Islet precursor cell (in vitro differentiated cells): ENCODE data around the gene MAP2K5.

Experiments
- DNase-seq: peaks from one replicate; pipeline ENCODE4 v3.0.0-alpha.2; 2018

MAP2K5 gene

GRCh38 chr15:67521783-67522568, 20.5 kb upstream of the MAP2K5 start:
- DNase-seq: no peak

GRCh38 chr15:67523330-67523729, 19.2 kb upstream of the MAP2K5 start:
- DNase-seq: no peak

GRCh38 chr15:67524235-67524634, 18.3 kb upstream of the MAP2K5 start:
- DNase-seq: no peak

- no peak for DNase-seq
These were observed 14.0 kb upstream of the MAP2K5 start for GRCh38 chr15:67528513-67528912.

GRCh38 chr15:67531379-67531914, 11.1 kb upstream of the MAP2K5 start:
- no peak for DNase-seq

- DNase-seq: no peak
These were observed 8.6 kb upstream of the MAP2K5 start for GRCh38 chr15:67533873-67534272.

- no peak for DNase-seq
These were observed 8.1 kb upstream of the MAP2K5 start for GRCh38 chr15:67534360-67534759.

- no peak for DNase-seq
These were observed 4.7 kb upstream of the MAP2K5 start for GRCh38 chr15:67537771-67538170.

GRCh38 chr15:67543348-67543718, 830 bp downstream of the MAP2K5 start:
- DNase-seq: peak; percentile 61

- DNase-seq: no peak
These were observed 2.0 kb downstream of the MAP2K5 start for GRCh38 chr15:67544475-67544874.

GRCh38 chr15:67545864-67546263, 3.4 kb downstream of the MAP2K5 start:
- no peak for DNase-seq

GRCh38 chr15:67547064-67547463, 4.6 kb downstream of the MAP2K5 start:
- no peak for DNase-seq

- no peak for DNase-seq
These were observed 5.3 kb downstream of the MAP2K5 start for GRCh38 chr15:67547836-67548235.

- DNase-seq: no peak
These were observed 5.8 kb downstream of the MAP2K5 start for GRCh38 chr15:67548236-67548852.

GRCh38 chr15:67548862-67549651, 6.6 kb downstream of the MAP2K5 start:
- DNase-seq: peak; percentile 58

- no peak for DNase-seq
These were observed 7.2 kb downstream of the MAP2K5 start for GRCh38 chr15:67549736-67550135.

GRCh38 chr15:67550522-67550921, 8.0 kb downstream of the MAP2K5 start:
- DNase-seq: no peak

GRCh38 chr15:67551207-67551743, 8.8 kb downstream of the MAP2K5 start:
- no peak for DNase-seq

- DNase-seq: no peak
These were observed 12.1 kb downstream of the MAP2K5 start for GRCh38 chr15:67554580-67554979.

- no peak for DNase-seq
These were observed 14.6 kb downstream of the MAP2K5 start for GRCh38 chr15:67556976-67557570.

- no peak for DNase-seq
These were observed 16.0 kb downstream of the MAP2K5 start for GRCh38 chr15:67558502-67558901.

GRCh38 chr15:67559158-67559557, 16.7 kb downstream of the MAP2K5 start:
- no peak for DNase-seq

- no peak for DNase-seq
These were observed 17.1 kb downstream of the MAP2K5 start for GRCh38 chr15:67559576-67559975.
